GM10248 (cell line): ENCODE results near the gene DNM1.

ENCODE experiments used
- CTCF ChIA-PET: fragments of 300-600 bp; sonication (Branson Sonifier 250); formaldehyde crosslinking; extraction: SDS; loops from one replicate; lab custom pipeline; 2021; ENCODE audit warnings: antibody characterized with exemption; lab: Yijun Ruan, JAX
- POLR2A ChIA-PET: fragments of 350-650 bp; sonication (Branson Sonifier 250); formaldehyde crosslinking; extraction: SDS; loops from one replicate; lab custom pipeline; 2020; ENCODE audit warnings: antibody characterized with exemption; lab: Yijun Ruan, JAX
- DNase-seq: peaks from one replicate; pipeline ENCODE4 v3.0.0; 2012; ENCODE audit errors: extremely low spot score
- TF ChIP-seq, protein P1 (sequence below): IDR thresholded peaks from 2 replicates; pipeline ENCODE4 v1.5.1; 2012; ENCODE audit warnings: mild to moderate bottlenecking, low read depth; ENCODE audit errors: extremely low read depth, missing control alignments, control extremely low read depth

Gene DNM1

DNA sequence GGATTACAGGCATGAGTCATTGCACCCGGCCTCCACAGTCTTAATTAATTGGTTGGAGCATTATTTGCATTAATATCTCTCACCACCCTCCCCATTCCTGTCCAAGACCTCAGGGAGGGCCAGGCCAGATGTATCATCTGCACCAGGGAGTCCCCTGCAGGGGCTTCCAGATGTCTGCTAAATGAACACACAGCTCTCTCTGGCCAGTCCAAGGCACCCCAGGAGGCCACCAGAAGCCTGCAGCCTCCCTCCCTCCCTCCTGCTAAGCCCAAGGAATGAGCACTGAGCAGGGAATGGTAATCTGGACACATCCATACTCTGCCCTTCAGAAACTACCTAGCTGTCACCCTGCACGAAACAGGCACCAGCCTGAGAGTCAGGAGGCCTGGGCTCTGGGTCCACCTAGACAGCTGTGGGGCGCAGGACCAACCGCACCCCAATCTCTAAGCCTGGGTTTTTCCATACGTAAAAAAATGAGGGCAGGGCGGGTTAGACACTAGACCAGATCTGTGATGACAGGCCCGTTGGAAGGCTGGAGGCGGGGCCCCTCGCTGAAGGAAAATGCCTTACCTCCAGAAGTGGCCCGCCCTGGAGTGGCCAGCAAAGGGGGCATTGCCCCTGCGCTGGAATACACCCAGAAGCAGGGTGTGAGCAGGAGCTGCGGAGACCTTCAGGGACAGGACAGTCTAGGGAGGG, 20.1 kb upstream of the DNM1 start:
- POLR2A ChIA-PET: no interaction called here
- TF ChIP-seq, protein P1, sequence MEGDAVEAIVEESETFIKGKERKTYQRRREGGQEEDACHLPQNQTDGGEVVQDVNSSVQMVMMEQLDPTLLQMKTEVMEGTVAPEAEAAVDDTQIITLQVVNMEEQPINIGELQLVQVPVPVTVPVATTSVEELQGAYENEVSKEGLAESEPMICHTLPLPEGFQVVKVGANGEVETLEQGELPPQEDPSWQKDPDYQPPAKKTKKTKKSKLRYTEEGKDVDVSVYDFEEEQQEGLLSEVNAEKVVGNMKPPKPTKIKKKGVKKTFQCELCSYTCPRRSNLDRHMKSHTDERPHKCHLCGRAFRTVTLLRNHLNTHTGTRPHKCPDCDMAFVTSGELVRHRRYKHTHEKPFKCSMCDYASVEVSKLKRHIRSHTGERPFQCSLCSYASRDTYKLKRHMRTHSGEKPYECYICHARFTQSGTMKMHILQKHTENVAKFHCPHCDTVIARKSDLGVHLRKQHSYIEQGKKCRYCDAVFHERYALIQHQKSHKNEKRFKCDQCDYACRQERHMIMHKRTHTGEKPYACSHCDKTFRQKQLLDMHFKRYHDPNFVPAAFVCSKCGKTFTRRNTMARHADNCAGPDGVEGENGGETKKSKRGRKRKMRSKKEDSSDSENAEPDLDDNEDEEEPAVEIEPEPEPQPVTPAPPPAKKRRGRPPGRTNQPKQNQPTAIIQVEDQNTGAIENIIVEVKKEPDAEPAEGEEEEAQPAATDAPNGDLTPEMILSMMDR: no peak
- CTCF ChIA-PET: interaction anchor here (1.1 to 2.0 kb wide), 6 partner anchors 8 to 159 kb away, joined by 3 to 6 read pairs (median 4); no protein-coding TSS in a partner anchor
- no peak for DNase-seq

DNA sequence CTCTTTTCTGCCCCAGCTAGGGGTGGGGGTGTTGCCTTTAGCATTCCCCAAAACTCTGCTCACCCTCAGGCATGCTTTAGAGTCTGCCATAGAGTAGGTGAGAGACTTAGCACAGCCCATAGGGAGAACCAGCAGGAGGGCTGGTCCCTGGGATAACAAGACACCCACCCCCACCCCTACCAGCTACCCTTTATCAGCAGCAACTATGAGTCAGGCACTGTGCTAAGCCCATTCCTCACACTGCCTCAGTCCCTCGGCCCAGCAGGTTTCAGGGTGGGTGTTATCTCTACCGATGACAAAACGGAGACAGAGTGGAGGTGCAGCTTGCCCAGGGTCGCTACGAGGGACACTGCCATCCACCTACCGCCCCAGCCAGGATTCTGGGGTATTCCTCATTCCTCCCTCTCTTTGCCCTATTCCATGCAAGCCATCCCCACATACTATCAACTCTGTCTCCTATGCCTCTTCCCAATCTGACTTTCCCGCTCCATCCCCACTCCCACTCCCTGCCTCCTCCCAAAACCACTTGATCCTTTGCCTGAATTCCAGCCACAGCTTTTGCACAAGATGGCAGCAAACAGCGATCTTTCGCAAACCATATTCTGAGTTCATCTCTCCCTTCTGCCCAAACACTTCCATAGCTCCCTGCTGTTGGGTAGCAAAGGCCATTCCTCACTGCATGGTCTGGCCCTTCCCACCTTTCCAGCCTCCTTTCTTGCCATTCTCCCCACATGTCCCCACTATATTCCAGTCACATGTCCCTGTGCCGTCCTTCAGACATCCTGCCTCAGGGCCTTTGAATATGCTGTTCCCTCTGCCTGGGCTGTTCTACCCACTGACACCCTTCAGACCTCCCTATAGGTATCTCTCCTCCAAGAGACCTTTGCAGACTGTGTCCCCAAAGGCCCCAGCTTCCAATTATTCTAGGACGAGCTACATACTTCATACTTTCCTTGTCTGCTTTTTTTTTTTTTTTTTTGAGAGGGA, 16.9 kb upstream of the DNM1 start:
- TF ChIP-seq, protein P1: no peak
- ChIA-PET POLR2A (no interaction called here), CTCF (interaction anchor here (0.9 to 2.2 kb wide), 9 partner anchors 10 to 516 kb away, joined by 3 to 7 read pairs (median 3); partner anchors contain the start of gene PKN3)
- DNase-seq: no peak

DNA sequence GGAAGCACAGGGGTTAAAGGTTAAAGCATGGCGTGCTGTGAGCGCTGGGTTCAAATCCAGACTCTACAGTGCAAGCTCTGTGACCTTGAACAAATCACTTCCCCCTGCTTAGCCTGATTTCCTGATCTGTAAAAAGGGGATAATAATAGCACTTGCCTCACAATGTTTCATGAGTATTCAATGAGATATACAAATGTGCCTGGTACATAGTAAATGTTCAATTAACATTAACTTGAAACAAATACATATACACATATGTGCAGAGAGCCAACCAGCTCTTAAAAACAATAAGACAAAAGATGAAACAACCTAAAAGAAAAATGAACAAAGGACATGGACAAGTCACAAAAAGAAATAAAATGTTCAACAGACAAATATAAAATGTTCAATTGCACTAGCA, 15.8 kb upstream of the DNM1 start:
- CTCF ChIA-PET: interaction anchor here (0.9 to 2.2 kb wide), 7 partner anchors 9 to 515 kb away, joined by 3 to 7 read pairs (median 3); partner anchors contain the start of gene PKN3

DNA sequence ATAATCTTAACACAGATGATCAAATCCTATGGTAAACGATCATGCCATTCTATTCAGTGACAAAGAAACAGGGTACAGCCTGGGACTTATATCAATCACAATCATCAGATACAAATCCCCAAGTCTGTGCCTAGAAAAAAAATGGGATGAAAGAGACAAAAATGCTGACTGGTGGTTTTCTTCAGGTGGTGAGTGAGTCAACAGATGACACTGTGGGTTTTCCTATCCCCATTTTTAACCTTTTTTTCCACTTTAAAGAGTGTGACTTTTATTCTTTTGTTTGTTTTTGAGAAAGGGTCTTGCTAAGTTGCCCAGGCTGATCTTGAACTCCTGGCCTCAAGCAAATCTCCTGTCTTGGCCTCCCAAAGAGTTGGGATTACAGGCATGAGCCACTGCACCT, 15.0 kb upstream of the DNM1 start:
- ChIA-PET POLR2A (no interaction called here), CTCF (no interaction called here)
- no peak for DNase-seq
- TF ChIP-seq, protein P1: no peak

More for the DNA sequence above, 15.8 kb upstream of the DNM1 start:
- TF ChIP-seq, protein P1: no peak
- no peak for DNase-seq
- POLR2A ChIA-PET: no interaction called here

DNA sequence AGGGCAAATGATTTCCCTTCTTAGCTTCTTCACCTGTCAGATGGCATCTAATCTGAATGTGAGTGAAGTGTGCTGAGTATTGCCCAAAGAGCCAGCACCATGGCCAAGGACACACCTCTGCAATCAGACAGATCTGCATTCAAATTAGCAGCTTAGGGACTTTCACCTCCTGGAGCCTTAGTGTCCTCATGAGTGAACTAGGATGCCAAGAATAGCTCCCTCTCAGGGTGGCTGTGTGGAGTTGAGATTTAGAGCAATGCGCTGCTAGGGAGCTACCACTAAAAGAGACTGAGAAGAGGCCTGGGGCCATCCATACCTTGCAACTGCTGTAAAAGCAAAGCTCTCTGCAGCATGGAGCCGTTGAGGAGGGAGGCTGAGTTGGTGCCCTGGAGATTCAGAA, 13.2 kb upstream of the DNM1 start:
- POLR2A ChIA-PET: interaction anchor here (0.6 to 0.9 kb wide), 2 partner anchors 123 to 363 kb away, joined by 4 read pairs; partner anchors contain the start of genes NAIF1 and SPTAN1
- CTCF ChIA-PET: interaction anchor here (0.7 to 3.3 kb wide), 10 partner anchors 10 to 173 kb away, joined by 3 to 23 read pairs (median 4); partner anchors contain the start of gene DNM1
- no peak for DNase-seq
- TF ChIP-seq, protein P1: no peak
